GM12872 (cell line): ENCODE measurements around the gene MIGA2.

Experiments
- TF ChIP-seq, protein P1 (sequence below): IDR thresholded peaks from 3 replicates; pipeline ENCODE4 v1.5.1; 2011; ENCODE audit warnings: low read depth, mild to moderate bottlenecking, low read length, moderate library complexity; ENCODE audit not compliant: insufficient read depth

Gene MIGA2

DNA sequence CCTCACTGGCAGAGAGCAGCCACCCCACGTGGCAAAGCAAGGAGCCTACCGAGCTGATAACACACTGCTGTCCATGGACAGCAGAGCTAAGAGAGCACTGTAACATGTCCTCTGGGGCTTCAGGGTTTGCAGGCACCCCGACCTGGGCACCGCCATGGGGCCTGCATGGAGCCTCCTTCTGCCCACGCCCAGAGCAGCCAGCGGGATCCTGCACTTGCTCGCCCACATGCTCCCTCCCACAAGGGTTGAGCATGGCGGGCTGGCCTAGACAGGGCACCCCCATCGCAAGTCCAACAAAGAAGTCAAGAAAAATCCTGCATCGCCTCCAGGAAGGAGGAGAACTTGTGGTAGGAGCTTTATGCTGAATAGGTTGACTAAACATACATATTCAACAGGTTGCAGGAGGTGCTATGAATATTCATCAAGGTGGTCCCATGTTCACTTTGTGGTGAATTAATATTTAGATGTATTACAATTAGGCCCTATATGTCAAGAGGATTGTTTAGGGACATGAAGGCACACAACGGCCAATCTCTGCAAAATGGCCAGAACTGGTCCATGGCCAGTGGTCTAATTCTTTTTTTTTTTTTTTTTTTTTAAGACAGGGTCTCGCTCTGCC lies 3.8 kb upstream of the MIGA2 start:
- TF ChIP-seq, protein P1, sequence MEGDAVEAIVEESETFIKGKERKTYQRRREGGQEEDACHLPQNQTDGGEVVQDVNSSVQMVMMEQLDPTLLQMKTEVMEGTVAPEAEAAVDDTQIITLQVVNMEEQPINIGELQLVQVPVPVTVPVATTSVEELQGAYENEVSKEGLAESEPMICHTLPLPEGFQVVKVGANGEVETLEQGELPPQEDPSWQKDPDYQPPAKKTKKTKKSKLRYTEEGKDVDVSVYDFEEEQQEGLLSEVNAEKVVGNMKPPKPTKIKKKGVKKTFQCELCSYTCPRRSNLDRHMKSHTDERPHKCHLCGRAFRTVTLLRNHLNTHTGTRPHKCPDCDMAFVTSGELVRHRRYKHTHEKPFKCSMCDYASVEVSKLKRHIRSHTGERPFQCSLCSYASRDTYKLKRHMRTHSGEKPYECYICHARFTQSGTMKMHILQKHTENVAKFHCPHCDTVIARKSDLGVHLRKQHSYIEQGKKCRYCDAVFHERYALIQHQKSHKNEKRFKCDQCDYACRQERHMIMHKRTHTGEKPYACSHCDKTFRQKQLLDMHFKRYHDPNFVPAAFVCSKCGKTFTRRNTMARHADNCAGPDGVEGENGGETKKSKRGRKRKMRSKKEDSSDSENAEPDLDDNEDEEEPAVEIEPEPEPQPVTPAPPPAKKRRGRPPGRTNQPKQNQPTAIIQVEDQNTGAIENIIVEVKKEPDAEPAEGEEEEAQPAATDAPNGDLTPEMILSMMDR = no peak

DNA sequence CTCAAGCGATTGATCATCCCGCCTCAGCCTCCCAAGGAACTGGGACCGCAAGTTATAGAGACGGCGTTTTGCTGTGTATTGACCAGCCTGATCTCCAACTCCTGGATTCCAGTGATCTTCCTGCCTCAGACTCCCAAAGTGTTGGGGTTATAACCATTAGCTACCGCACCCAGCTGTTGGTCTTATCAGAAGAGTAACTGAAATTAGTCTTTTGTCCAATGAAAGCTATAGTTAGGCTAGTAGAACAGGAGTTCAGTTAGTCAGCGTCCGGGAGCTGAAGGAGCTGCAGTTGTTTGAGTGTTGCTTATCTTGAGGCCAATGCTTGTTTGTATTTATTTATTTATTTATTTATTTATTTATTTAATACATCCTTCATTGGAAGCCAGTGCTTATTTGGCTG lies 3.2 kb upstream of the MIGA2 start:
- TF ChIP-seq, protein P1 = no peak

DNA sequence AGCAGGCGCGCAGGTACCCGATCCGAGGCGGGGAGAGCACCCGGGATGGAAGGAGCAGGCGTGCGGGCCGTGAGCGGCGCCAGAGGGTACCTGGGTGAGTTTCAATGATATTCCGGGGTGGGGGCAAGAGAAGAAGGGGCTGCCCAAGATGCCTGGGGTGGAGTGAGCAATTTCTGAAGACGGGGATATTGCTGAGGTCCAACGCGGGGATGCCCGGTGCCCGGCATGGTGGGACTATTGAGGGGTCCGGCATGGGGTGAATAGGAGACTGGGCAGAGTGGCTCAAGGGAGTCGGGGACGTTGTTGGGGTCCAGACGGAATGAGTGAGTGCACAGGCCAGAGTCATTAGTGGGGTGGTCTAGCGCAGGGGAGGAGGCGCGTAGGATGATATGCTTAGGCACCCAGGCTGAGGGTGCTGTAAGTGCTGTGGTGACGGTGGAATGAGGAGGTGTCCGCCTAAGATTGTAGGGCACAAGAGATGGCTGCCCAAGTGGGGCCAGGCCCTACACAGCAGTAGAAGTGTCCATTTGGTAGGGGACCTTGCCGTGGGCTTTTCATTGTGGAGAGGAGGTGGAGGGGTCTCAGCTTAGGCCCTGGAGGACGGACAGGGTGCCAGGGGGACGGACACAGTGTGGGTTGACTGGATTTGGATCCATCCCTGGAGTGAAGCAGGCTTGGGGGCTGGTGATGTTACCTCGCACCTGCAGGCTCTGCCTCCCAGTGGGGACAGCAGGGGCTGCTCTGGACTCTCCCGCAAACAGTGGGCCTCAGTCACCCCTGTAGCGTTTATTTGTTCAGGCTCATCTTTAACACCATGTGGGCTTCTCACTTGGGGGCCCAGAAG lies 719 bp downstream of the MIGA2 start:
- TF ChIP-seq, protein P1 = no peak

DNA sequence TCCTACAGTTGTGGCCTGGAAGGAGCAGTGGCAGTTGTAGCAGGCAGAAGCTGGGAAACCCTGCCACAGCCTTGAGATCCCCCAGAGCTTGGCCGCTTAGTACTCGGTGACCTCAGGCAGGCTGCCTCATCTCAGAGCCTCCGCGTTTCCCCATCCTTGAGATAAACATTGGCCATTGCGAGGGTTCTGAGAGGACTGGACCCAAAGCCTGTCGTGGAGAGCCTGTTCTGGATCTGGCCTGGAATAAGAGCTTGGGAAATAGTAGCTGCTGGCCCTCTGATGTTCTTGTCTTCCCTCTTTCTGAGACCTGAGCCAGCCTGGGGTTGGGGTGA lies 1.3 kb downstream of the MIGA2 start:
- TF ChIP-seq, protein P1 = no peak

DNA sequence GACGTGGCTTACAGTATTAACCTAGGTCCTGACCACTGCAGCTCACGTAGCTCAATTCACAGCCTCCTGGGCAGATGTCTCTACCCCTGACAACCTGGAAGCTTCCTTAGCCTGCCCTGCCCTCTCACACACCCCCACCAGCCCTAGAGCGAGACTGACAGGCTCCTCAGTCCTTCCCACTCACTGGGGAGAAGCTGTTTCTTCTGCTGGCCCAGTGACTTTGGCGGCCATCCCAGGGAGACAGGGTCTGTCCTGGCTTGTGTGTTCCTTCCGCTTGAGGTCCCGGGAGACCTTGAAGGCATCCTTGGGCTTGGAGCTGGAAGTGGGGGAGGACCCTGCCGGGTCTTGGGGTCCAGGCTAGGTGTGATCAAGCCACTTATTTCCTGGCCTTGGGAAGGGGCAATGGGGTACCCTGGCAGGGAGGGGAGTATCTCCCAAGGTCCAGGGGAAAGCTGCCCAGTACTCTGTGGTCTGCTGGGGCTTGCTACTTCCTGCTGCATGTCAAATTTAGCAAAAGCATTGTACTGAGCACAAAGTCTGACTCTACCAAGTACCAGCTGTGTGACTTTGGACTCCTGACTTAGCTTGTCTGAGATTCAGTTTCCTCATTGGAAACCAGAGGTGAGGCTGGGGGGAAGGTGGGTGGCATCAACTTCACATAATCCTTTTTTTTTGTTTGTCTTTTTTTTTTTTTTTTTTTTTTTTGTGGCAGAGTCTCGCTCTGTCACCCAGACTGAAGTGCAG lies 1.9 kb downstream of the MIGA2 start:
- TF ChIP-seq, protein P1 = no peak

DNA sequence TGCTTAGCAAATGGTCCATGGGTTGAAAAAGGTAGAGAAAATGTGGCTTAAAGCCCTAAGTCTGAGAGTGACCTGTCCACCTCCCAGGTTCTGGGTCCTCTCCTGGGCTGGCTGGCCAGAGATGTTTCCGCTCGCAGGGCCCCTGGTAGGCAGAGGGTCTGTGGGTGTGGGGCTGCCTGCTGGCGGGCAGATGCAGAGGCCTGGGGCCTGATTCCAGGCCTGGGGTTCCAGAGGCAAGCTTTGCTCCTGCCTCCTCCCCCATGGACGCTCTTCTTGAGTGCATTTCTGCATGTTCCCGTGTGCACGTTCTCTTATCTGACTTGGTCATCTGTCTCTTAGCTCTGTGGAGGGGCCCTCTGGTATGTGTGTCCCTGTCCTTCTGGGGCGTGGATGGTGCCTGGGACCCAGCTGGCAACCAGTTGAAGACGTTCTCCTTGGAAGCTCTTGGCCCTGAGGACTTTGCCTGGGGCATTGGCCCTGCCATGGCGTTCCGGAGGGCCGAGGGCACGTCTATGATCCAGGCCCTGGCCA lies 3.8 kb downstream of the MIGA2 start:
- TF ChIP-seq, protein P1 = no peak

DNA sequence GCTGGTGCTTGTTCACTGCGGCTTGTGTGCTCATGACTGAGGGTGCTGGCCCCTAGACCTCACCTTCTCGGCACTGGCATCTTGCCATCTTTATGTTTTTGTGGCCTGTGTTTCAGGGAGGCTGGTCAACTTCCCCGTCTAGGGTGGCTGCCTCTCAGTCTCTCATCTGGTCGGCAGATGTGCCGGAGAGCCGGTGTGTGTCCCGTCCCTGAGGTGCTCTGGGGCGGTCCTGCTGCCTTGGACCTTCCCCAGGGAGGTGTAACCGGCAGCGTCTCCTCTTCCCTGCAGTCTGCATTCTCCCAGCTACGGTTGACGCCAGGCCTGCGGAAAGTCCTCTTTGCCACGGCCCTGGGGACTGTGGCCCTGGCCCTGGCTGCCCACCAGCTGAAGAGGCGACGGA lies 5.6 kb downstream of the MIGA2 start:
- TF ChIP-seq, protein P1 = no peak
